Adrenal gland (tissue), 5 donors: ENCODE results near the gene ATP13A2.

ENCODE experiments used
- CTCF ChIP-seq, 6 experiments: fragments of 450-650 bp in 4 of 6; fragments of 200-600 bp in 2 of 6; sonication (generic) in 1 of 6; IDR thresholded peaks; 1 replicate in 5 of 6; 2 replicates in 1 of 6; pipeline versions ENCODE4 v1.5.1 to v1.8.0; 2016 to 2021; ENCODE audit warnings: antibody characterized with exemption in 6 of 6, mild to moderate bottlenecking in 2 of 6, moderate library complexity in 1 of 6
- POLR2A ChIP-seq, 2 donors: fragments of 450-650 bp; IDR thresholded peaks; one replicate each; pipeline ENCODE4 v1.6.1; 2017; ENCODE audit warnings: antibody characterized with exemption in 2 of 2, mild to moderate bottlenecking in 2 of 2, moderate library complexity in 1 of 2
- donor health status: DM: no; HTN: no; CAD: no.

- TF ChIP-seq CTCF (IDR thresholded peaks at IDR 0.05), result no peak
- TF ChIP-seq POLR2A (IDR thresholded peaks at IDR 0.05), result no peak
Measured at GRCh38 chr1:17060306-17060749, 48.6 kb upstream of the ATP13A2 start.
